HG03571 (cell line): ENCODE measurements around the gene P2RY4.
"Not testable (repeated sequence)": the region's sequence is repeated elsewhere in the genome, so short reads cannot be mapped to it uniquely, and the experiment has no call there.

ENCODE experiments used
- ATAC-seq: cut with Tn5 transposase; IDR thresholded peaks from one replicate; pipeline ENCODE4 v1.9.1; 2021; ENCODE audit not compliant: unreplicated experiment

The P2RY4 gene

GRCh38 chrX:70244881-70245280 lies 15.1 kb downstream of the P2RY4 start:
- ATAC-seq: no peak

DNA sequence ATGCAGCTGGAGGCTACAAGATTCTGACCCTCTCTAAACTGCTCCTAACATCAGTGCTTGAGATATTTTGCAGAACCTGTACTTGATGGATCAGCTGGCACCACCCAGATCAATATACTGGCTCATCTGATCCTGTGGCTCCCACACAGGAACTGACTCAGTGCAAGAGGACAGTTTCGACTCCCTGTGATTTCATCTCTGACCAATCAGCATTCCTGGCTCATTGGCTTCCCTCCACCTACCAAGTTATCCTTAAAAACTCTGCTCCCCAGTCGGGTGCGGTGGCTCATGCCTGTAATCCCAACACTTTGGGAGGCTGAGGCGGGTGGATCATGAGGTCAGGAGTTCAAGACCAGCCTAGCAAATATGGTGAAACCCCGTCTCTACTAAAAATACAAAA lies 16.4 kb downstream of the P2RY4 start:
- ATAC-seq: not testable (repeated sequence)

GRCh38 chrX:70241501-70241900 lies 18.5 kb downstream of the P2RY4 start:
- ATAC-seq: no peak

GRCh38 chrX:70240751-70241150 lies 19.3 kb downstream of the P2RY4 start:
- ATAC-seq: no peak

DNA sequence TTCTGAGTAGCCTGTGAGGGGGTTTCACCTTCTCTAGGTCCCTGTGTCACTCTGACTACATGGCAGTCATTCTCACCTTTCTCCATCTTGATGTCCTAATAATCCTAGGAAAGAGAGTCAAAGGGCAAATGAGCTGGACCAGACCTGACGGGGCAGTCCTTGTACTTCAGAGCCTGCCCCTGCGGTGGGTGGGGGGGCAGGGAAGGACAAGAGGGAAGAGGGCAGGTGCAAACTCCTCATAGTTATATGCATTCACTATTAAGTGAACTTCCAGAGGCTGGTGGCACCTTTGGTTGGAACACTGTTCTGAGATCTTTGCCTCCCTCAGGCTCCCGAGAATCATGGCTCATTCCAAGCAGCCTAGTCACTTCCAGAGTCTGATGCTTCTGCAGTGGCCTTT lies 25.6 kb downstream of the P2RY4 start, which contains the start of gene AWAT1:
Gene AWAT1, plus strand, starts transcription at position 301 of the 400 bp plus-strand sequence. Its CDS starts 41 bp downstream, at position 342.
- ATAC-seq: no peak

GRCh38 chrX:70231666-70232065 lies 28.3 kb downstream of the P2RY4 start:
- ATAC-seq: no peak

- no peak for ATAC-seq
Measured at GRCh38 chrX:70226687-70227086, 33.3 kb downstream of the P2RY4 start.

DNA sequence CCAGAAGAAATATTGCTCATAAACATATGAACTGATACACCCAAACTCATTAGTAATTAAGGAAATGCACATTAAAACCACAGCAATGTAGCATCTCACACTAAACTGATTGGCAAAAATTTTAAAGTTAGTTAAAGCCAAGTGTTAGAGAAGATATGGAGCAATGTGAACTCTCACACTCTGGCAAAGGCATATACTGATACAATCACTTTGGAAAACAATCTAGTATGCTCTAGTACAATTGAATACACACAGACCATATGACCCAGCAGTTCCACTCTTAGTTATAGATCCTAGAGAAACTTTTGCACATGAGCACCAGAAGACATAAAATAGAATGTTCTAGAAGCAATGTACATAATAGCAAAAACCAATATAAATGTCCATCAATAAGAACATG lies 34.0 kb downstream of the P2RY4 start:
- no peak for ATAC-seq

- ATAC-seq: no peak
Measured at GRCh38 chrX:70219938-70220764, 39.9 kb downstream of the P2RY4 start.

DNA sequence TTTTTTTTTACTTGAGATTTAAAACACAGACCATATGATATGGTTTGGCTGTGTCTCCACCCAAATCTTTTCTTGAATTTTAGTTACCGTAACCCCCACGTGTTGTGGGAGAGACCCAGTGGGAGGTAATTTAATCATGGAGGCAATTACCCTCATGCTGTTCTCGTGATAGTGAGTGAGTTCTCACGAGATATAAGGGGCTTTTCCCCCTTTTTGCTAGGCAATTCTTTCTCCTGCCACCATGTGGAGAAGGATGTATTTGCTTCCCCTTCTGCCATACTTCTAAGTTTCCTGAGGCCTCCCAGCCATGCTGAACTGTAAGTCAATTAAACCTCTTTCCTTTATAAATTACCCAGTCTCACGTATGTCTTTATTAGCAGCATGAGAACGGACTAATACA lies 50.4 kb downstream of the P2RY4 start:
- ATAC-seq: not testable (repeated sequence)

GRCh38 chrX:70208479-70208878 lies 51.5 kb downstream of the P2RY4 start:
- ATAC-seq: no peak
